A549 treated with GW870086 at 1 μM for 4 hours (cell line): Measurements from ENCODE around the gene IL1B. TPM values are rescaled to one million over a fixed set of nuclear protein-coding genes. Genes with fewer than 3 reads are reported as not detected.

Experiments used
- total RNA-seq: library from RNA; stranded (reverse); fragments of 200-300 nt; extraction: Qiagen RNA extraction; gene quantifications from 5 replicates; pipeline ENCODE4 v1.2.3, GENCODE V29; 2022; ENCODE audit warnings: low read depth

IL1B gene
- total RNA-seq = 0.13 to 0.22 TPM (median 0.14 TPM) in 5 replicates

DNA sequence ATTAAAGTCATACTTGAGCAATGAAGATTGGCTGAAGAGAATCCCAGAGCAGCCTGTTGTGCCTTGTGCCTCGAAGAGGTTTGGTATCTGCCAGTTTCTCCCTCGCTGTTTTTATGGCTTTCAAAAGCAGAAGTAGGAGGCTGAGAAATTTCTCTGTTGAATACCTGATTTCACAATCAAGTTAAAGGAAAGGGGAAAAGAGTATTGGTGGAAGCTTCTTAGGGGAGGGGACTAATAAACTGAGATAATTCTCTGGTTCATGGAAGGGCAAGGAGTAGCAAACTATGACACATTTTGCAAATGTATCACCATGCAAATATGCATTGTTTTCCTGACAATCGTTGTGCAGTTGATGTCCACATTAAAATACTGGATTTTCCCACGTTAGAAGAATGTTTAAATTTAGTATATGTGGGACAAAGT, at the start of gene IL1B:
IL1B (minus strand) TSS at position 85 of the 423 bp plus-strand sequence. CDS start 550 bp downstream, outside the sequence.

DNA sequence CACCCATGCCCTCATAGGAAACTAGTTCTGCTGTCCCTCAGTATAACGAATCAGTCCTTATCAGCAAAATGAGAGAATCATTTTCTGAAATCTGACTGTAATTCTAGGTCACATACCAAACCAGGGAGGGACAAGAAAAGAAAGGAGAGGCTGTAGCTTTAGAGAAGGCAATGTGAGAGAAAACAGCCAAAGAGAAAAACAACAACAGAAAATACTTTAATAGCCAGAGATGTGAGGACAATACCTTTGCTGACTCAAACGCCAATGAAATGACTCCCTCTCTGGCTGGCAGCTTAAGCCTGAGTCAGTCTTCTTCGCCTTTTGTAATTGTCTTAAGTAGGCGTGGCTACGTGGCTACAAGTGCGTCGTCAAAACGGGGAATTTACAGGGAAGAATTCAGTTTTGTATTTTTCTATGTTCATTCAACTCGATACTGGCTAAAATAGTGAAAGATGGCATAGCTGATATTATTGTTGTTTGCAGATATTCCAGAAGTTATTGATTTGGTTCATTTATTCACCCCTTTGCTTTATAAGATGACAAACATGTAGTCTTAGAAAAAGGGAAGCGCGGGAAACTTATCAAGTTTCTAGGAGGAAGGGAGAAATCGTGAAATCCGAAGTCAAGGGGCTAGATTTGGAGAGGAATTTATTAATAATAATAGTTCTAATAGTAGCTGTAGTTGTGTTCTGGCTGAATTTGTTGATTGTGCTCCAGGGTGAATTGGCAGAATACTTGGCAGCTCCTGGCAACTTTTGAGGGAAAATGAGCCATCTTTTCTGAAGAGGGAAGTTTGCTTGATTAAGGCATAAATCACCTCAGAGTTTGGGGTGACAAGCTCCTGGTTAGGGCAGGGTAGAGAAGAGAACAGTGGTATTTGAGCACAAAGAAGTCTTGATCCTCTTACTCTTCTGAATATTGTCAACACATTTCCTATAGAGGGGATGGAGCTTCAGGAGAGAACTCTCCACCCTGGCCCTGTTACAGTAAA, 52.1 kb downstream of the IL1B start, which contains the start of gene IL1A:
IL1A (minus strand) TSS at position 295 of the 991 bp plus-strand sequence. CDS start 723 bp downstream, outside the sequence.

Other genes starting within 250 kb of the IL1B start
- gene SLC20A1, start 190.8 kb downstream of the IL1B start, total RNA-seq = 161 to 186 TPM (median 183 TPM) in 5 replicates
- not detected in 5 replicates for gene NT5DC4, start 115.8 kb downstream of the IL1B start, total RNA-seq
- gene CKAP2L, start 72.2 kb downstream of the IL1B start, total RNA-seq = 10.5 to 16.2 TPM (median 13.9 TPM) in 5 replicates
- gene IL1A, start 52.3 kb downstream of the IL1B start, total RNA-seq = 0.09 to 0.35 TPM (median 0.21 TPM) in 5 replicates
- not detected in 5 replicates for gene IL37, start 74.4 kb upstream of the IL1B start, total RNA-seq
- gene IL36G, start 141.2 kb upstream of the IL1B start, total RNA-seq = 0.13 TPM in 1 of 5 replicates, not detected in the others
- not detected in 5 replicates for gene IL36A, start 168.7 kb upstream of the IL1B start, total RNA-seq
- gene IL36B, start 216.1 kb upstream of the IL1B start, total RNA-seq = 0.13 TPM in 1 of 5 replicates, not detected in the others
- gene IL36RN, start 222.4 kb upstream of the IL1B start, total RNA-seq = 0.05 to 0.08 TPM (median 0.05 TPM) in 3 of 5 replicates, not detected in the others
- gene IL1F10, start 231.2 kb upstream of the IL1B start, total RNA-seq = not detected in 5 replicates